ENCODE measurements around the gene TSPOAP1. TPM values are rescaled to one million over a fixed set of nuclear protein-coding genes. Genes with fewer than 3 reads are reported as not detected.
A peak's percentile ranks its signal among the peaks of the same experiment; 100 is the strongest.

TSPOAP1 gene
- total RNA-seq, 2 donors from 2014 or later = 31.3 to 36.8 TPM

- Histone ChIP-seq H3K9me3 (ENCODE audit: control insufficient read depth, low read length) (no peaks in the 10 kb centered on the region), H3K36me3 (ENCODE audit: control insufficient read depth, insufficient read depth, low read length) (no peaks in the 10 kb centered on the region), H3K27ac (ENCODE audit: low read depth, low read length) (no peak overlapping the region), H3K27me3 (ENCODE audit: control insufficient read depth, insufficient read depth, low read length, poor library complexity, severe bottlenecking) (no peaks in the 10 kb centered on the region), H3K9ac (ENCODE audit: extremely low read depth, low read length, poor library complexity, severe bottlenecking) (no peak overlapping the region), H3K4me1 (ENCODE audit: control insufficient read depth, insufficient read depth, low read length) (no peaks in the 10 kb centered on the region), H3K4me3 (ENCODE audit: low read length) (no peak overlapping the region)
- H3K4me1 Mint-ChIP-seq = no peaks in the 10 kb centered on the region
- H3K9me3 Mint-ChIP-seq = no peaks in the 10 kb centered on the region
- no peak for DNase-seq
- no peak for TF ChIP-seq CTCF (conservative IDR thresholded peaks at IDR 0.05)
- 94% methylated on average over 18 to 21 of the region's 21 CpGs for WGBS, 2 experiments (ENCODE audit: insufficient coverage in 1 of 2, insufficient read length in 1 of 2)
- H3K36me3 Mint-ChIP-seq (ENCODE audit: low read depth) = no peaks in the 10 kb centered on the region
- peaks cover 15% of the 10 kb centered on the region for H3K27me3 Mint-ChIP-seq (ENCODE audit: insufficient read depth)
- no peak overlapping the region for H3K4me3 Mint-ChIP-seq
- no peak overlapping the region for H3K27ac Mint-ChIP-seq
Observed at GRCh38 chr17:58271216-58271931, 57.2 kb downstream of the TSPOAP1 start.

DNA sequence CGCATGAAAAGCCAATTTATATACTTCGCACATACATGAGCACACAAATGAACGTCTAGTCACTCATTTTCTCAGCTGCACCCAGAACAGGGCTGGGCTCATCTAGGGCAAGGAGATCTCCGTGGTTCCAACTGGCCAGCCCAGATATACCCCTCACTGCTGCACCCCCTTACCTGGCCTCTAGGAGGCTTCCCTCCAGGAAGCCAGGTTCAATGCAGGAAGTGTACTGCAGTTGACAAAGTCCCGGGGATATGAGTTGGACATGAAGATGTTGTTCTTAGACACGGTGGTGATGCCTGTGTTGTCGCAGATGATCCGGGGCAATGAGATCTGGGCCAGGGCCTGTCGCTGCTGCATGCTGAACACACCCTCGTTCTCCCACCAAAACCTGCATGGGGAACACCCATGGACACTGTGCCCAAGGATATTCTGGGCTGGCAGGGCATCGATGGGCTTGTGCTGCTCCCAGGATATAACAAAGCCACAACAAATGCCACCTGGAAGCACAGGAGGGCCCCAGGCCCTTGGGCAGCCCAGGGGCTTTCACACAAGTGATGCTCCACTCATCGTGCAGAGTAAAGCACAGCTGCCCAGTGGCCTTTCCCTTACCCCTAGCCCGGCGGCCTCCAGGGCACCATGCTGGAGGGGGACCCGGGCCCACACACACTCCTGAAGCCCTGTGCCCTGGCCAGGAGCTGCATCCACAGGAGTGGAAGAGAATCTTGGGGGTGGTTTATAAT, 57.9 kb downstream of the TSPOAP1 start:
- TF ChIP-seq CTCF (conservative IDR thresholded peaks at IDR 0.05) = peak; percentile 69
- no peak overlapping the region for H3K9ac ChIP-seq (ENCODE audit: extremely low read depth, low read length, poor library complexity, severe bottlenecking)
- H3K36me3 Mint-ChIP-seq (ENCODE audit: low read depth) = no peaks in the 10 kb centered on the region
- no peaks in the 10 kb centered on the region for H3K36me3 ChIP-seq (ENCODE audit: control insufficient read depth, insufficient read depth, low read length)
- H3K9me3 ChIP-seq (ENCODE audit: control insufficient read depth, low read length) = no peaks in the 10 kb centered on the region
- H3K4me1 ChIP-seq (ENCODE audit: control insufficient read depth, insufficient read depth, low read length) = no peaks in the 10 kb centered on the region
- H3K27me3 ChIP-seq (ENCODE audit: control insufficient read depth, insufficient read depth, low read length, poor library complexity, severe bottlenecking) = no peaks in the 10 kb centered on the region
- H3K27me3 Mint-ChIP-seq (ENCODE audit: insufficient read depth) = peaks cover 13% of the 10 kb centered on the region
- H3K9me3 Mint-ChIP-seq = no peaks in the 10 kb centered on the region
- no peak overlapping the region for H3K27ac Mint-ChIP-seq
- WGBS, 2 experiments (ENCODE audit: insufficient coverage in 1 of 2, insufficient read length in 1 of 2) = 89 to 90% methylated on average over 12 to 15 of the region's 15 CpGs
- no peak overlapping the region for H3K27ac ChIP-seq (ENCODE audit: low read depth, low read length)
- no peaks in the 10 kb centered on the region for H3K4me1 Mint-ChIP-seq
- H3K4me3 ChIP-seq (ENCODE audit: low read length) = no peak overlapping the region
- no peak overlapping the region for H3K4me3 Mint-ChIP-seq
- DNase-seq = peak; percentile 84

GRCh38 chr17:58269557-58270291, 58.9 kb downstream of the TSPOAP1 start:
- 89 to 90% methylated on average over 7 to 9 of the region's 9 CpGs for WGBS, 2 experiments (ENCODE audit: insufficient coverage in 1 of 2, insufficient read length in 1 of 2)
- H3K9me3 ChIP-seq (ENCODE audit: control insufficient read depth, low read length) = no peaks in the 10 kb centered on the region

More at GRCh38 chr17:58269557-58270291, 58.9 kb downstream of the TSPOAP1 start:
- no peaks in the 10 kb centered on the region for H3K4me1 ChIP-seq (ENCODE audit: control insufficient read depth, insufficient read depth, low read length)
- H3K4me3 Mint-ChIP-seq = no peak overlapping the region
- H3K27ac ChIP-seq (ENCODE audit: low read depth, low read length) = no peak overlapping the region
- no peak for TF ChIP-seq CTCF (conservative IDR thresholded peaks at IDR 0.05)
- peak; percentile 31 for DNase-seq
- H3K9me3 Mint-ChIP-seq = no peaks in the 10 kb centered on the region
- no peak overlapping the region for H3K27ac Mint-ChIP-seq
- no peaks in the 10 kb centered on the region for H3K36me3 Mint-ChIP-seq (ENCODE audit: low read depth)
- no peak overlapping the region for H3K9ac ChIP-seq (ENCODE audit: extremely low read depth, low read length, poor library complexity, severe bottlenecking)
- peaks cover 6% of the 10 kb centered on the region for H3K27me3 ChIP-seq (ENCODE audit: control insufficient read depth, insufficient read depth, low read length, poor library complexity, severe bottlenecking)
- no peaks in the 10 kb centered on the region for H3K36me3 ChIP-seq (ENCODE audit: control insufficient read depth, insufficient read depth, low read length)
- H3K27me3 Mint-ChIP-seq (ENCODE audit: insufficient read depth) = peaks cover 17% of the 10 kb centered on the region
- no peaks in the 10 kb centered on the region for H3K4me1 Mint-ChIP-seq
- H3K4me3 ChIP-seq (ENCODE audit: low read length) = no peak overlapping the region
